Measurements from ENCODE around the gene BHLHE23. TPM values are rescaled to one million over a fixed set of nuclear protein-coding genes. Genes with fewer than 3 reads are reported as not detected.
"Not testable (repeated sequence)": the region's sequence is repeated elsewhere in the genome, so short reads cannot be mapped to it uniquely, and the experiment has no call there.

The BHLHE23 gene
- total RNA-seq, 2 donors from 2014 or later = not detected

DNA sequence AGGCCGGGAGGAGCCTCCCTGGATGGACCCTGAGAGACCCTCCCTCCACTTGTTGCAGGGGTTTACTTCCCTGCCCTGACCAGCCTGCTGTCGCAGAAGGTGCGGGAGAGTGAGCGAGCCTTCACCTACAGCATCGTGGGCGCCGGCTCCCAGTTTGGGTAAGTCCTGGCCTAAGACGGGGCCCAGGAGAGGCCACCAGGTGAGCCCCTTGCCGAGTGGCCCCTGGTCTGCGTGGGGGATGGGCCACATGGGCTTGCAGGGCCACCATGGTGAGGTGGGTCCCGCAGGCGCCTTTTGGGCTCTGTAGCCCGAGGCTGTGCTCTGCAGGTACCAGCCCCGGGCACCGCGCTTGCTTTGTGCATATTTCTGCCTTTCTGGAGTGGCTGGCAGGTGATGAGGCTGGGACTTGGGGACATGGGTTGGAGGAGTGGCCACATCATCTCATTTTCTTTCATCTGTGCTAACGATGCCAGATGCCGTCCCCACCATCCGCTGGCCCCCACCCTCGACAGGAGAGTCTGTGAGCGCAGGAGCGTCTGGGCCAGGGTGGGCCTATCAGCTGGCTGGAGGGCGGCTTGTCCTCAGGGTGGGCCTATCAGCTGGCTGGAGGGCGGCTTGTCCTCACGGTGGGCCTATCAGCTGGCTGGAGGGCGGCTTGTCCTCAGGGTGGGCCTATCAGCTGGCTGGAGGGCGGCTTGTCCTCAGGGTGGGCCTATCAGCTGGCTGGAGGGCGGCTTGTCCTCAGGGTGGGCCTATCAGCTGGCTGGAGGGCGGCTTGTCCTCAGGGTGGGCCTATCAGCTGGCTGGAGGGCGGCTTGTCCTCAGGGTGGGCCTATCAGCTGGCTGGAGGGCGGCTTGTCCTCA, 46.1 kb downstream of the BHLHE23 start:
- H3K27me3 Mint-ChIP-seq; H3K4me3 Mint-ChIP-seq; H3K9me3 Mint-ChIP-seq; ATAC-seq; H3K4me1 Mint-ChIP-seq (ENCODE audit: low read depth in 2 of 2); H3K36me3 Mint-ChIP-seq; H3K27ac Mint-ChIP-seq; DNase-seq (ENCODE audit: low spot score): not testable (repeated sequence)

DNA sequence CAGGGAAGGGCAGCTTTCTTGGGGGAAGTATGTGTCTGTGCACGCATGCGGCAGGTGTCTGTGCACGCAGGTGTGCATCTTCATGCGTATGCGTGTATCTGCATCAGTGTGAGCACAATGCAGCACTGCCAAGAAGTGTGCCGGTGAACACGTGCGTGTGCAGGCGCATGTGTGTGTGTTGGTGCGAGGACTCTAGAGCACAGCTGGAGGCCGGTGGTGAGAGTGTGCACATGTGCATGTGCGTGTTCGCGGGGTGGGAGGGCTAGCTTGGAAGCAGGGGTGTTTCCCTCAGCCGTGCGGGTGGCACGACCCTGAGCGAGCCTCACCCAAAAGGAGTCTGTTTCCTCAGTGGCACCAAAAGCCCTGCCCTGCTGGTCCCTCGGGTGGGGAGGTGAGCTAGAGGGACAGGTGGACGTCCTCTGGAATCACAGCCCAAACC, 46.7 kb downstream of the BHLHE23 start:
- no peak for DNase-seq (ENCODE audit: low spot score)
- no peak for ATAC-seq
- H3K4me1 Mint-ChIP-seq (ENCODE audit: low read depth in 2 of 2) = peaks cover 4 to 5% of the 10 kb centered on the region in 2 donors
- no peaks in the 10 kb centered on the region for H3K36me3 Mint-ChIP-seq
- no peaks in the 10 kb centered on the region for H3K9me3 Mint-ChIP-seq
- H3K4me3 Mint-ChIP-seq = no peak overlapping the region
- no peaks in the 10 kb centered on the region for H3K27me3 Mint-ChIP-seq
- no peak overlapping the region for H3K27ac Mint-ChIP-seq

DNA sequence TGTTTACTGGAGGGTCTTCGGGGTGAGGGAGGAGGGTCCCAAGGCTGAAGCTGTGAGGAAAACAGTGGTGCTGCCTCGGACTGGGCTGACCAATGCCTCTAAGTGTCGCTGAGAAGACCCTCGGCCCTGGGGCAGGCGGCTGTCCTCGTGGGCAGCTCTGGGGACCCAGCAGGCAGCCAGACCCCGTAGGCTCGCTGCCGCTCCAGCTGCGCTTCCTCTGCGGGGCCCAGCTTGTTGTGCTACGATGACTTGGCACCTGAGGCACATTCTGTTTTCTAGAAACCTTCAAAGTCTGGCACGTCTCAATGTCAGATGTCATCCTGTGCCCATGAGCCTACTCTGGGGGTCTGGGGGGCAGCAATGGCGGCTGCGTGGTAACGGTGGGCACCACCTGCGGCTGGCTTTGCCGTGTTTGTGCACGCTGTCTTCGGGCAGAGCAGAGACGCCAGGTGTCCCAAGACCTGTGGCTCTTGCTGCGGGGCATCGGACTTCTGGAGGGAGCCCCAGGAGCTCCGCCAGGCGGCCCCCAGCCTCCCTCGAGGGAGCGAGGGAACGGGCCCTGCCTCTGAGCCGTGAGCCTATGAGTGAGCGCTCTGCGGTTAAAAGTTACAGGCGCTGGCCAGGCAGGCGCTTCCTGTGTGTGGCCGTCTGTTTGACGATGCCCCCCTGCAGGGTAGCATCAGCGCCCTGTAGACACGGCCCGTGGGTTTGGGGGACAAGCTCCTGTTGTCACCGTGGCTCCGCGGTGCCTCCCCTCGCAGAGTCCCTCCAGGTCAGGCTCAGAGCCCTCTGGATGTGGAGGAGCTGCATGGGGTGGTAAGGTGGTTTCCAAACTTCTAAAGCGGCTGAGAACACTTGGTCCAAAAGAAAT, 47.4 kb downstream of the BHLHE23 start:
- Mint-ChIP-seq H3K27ac (no peak overlapping the region), H3K36me3 (no peaks in the 10 kb centered on the region), H3K27me3 (no peaks in the 10 kb centered on the region), H3K9me3 (no peaks in the 10 kb centered on the region), H3K4me3 (no peak overlapping the region), H3K4me1 (ENCODE audit: low read depth in 2 of 2) (peaks cover 4 to 5% of the 10 kb centered on the region in 2 donors)
- ATAC-seq (peak; percentile 70 to 71), DNase-seq (ENCODE audit: low spot score) (no peak)

DNA sequence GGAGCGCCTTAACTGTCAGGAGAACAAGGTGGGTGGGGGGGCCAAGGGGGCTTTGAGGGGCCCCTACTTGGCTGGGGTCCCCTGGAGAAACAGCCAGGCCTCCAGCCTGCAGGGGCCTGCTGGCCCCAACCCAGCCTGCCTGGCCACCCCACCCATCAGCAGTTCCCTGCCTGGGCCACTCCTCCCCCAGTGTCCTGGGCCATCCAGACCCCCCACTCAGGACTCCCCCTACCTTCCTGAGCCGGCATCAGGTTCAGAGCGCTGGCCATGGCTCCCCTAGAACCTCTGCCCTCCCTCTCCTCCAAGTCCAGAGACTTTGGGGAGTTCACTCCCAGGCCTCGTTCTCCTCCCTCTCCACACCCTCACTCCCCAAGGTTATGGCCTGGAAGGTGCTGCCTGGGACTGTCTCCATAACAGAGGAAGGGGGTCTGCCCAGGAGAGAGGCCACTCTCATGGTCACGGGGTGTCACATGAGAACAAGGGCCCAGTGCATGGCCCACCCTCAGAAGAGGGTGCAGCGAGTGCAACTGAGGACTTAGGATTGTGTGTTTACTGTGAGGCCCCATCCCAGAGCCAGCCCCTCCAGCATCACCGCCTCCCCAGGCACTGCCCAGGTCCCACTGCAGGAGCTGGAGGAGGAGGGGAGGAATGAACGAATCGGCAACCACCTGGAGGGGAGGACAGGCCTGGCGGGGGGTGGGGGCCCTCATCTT, 48.2 kb downstream of the BHLHE23 start:
- H3K4me3 Mint-ChIP-seq = no peak overlapping the region
- H3K4me1 Mint-ChIP-seq (ENCODE audit: low read depth in 2 of 2) = peaks cover 10 to 13% of the 10 kb centered on the region in 2 donors
- ATAC-seq (no peak), DNase-seq (ENCODE audit: low spot score) (no peak)
- H3K36me3 Mint-ChIP-seq = no peaks in the 10 kb centered on the region
- no peaks in the 10 kb centered on the region for H3K9me3 Mint-ChIP-seq
- H3K27ac Mint-ChIP-seq = no peak overlapping the region
- no peaks in the 10 kb centered on the region for H3K27me3 Mint-ChIP-seq

DNA sequence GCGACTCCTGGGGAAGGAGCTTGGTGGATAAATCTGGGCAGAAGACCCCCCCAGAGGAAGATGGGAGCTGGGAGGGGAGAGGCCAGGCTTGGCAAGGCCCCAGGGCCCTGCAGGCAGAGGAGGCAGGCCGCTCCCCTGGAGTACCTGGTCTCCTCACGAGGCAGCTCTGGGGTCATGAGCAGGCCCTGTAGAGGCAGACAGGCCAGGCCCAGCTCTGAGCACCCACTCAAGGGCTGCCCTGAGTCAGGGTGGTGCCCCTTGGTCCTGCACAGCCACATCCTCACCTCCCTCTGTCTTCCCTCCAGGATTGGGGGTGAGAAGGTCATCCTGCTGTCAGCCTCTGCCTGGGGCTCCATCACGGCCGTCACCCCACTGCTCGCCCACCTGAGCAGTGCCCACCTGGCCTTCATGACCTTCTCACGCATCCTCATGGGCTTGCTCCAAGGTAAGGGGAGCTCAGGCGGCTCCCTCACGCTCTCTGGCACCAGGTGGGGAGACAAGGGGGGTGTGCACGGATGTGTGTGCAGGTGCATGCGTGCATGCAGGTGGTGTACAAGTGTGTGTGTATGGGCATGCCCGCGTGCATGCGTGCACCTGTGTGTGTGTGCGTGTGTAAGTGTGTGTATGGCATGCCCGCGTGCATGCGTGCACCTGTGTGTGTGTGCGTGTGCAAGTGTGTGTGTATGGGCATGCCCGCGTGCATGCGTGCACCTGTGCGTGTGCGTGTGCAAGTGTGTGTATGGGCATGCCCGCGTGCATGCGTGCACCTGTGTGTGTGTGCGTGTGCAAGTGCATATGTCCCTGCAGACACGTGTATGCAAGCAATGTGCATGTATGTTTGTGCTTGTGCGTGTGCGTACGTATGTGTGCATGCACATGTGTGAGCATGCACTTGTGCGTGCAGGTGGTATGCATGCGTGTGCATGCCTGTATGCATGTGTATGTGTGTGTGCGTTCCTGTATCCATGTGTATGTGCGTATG, 49.3 kb downstream of the BHLHE23 start:
- no peaks in the 10 kb centered on the region for H3K9me3 Mint-ChIP-seq
- H3K4me3 Mint-ChIP-seq = no peak overlapping the region
- H3K27ac Mint-ChIP-seq = no peak overlapping the region
- DNase-seq (ENCODE audit: low spot score) (no peak), ATAC-seq (no peak)
- no peaks in the 10 kb centered on the region for H3K36me3 Mint-ChIP-seq
- H3K27me3 Mint-ChIP-seq = no peaks in the 10 kb centered on the region
- peaks cover 10 to 14% of the 10 kb centered on the region in 2 donors for H3K4me1 Mint-ChIP-seq (ENCODE audit: low read depth in 2 of 2)

- ATAC-seq = no peak
- peaks cover 14 to 17% of the 10 kb centered on the region in 2 donors for H3K4me1 Mint-ChIP-seq (ENCODE audit: low read depth in 2 of 2)
These were observed 50.2 kb downstream of the BHLHE23 start for GRCh38 chr20:62956387-62957135.

More at GRCh38 chr20:62956387-62957135, 50.2 kb downstream of the BHLHE23 start:
- Mint-ChIP-seq H3K36me3 (no peaks in the 10 kb centered on the region), H3K4me3 (no peak overlapping the region), H3K27me3 (no peaks in the 10 kb centered on the region), H3K27ac (no peak overlapping the region), H3K9me3 (no peaks in the 10 kb centered on the region)
- no peak for DNase-seq (ENCODE audit: low spot score)

Other genes with a start within 250 kb of the BHLHE23 start
- 10 to 100 TPM; 14.4 to 19.3 TPM for gene MRGBP, start 210.5 kb downstream of the BHLHE23 start, total RNA-seq
- gene OGFR, start 202.1 kb downstream of the BHLHE23 start, total RNA-seq = 10 to 100 TPM; 75.9 to 88.7 TPM
- gene COL9A3, start 189.9 kb downstream of the BHLHE23 start, total RNA-seq = not detected
- 1 to 10 TPM; 4.1 to 5.9 TPM for gene TCFL5, start 145.1 kb downstream of the BHLHE23 start, total RNA-seq
- gene DIDO1, start 80.5 kb downstream of the BHLHE23 start, total RNA-seq = 10 to 100 TPM; 57.6 to 81.1 TPM
- 10 to 100 TPM; 34.9 to 35.5 TPM for gene GID8, start 68.8 kb downstream of the BHLHE23 start, total RNA-seq
- 100 to 1,000 TPM in 1 of 2 donors, 10 to 100 TPM in 1; 34.9 to 100 TPM for gene SLC17A9, start 54.3 kb downstream of the BHLHE23 start, total RNA-seq
- 10 to 100 TPM; 38.2 to 47.6 TPM for gene YTHDF1, start 209.2 kb upstream of the BHLHE23 start, total RNA-seq
- gene BIRC7, start 228.9 kb upstream of the BHLHE23 start, total RNA-seq = not detected
- not detected for gene NKAIN4, start 247.5 kb upstream of the BHLHE23 start, total RNA-seq